Panc1 (cell line): Measurements from ENCODE around the gene ANKRD66. TPM values are rescaled to one million over a fixed set of nuclear protein-coding genes. Genes with fewer than 3 reads are reported as not detected.

Source experiments
- ATAC-seq: fragments of 200-7000 bp; cut with Tn5 transposase; 2 replicates; pipeline ENCODE4 v1.9.1; 2020; ENCODE audit warnings: mild to moderate bottlenecking, moderate library complexity
- BruUV-seq: library from RNA; stranded (reverse); fragments of 400-500 nt; replicated peaks from 2 replicates; lab custom pipeline; 2021; lab: Mats Ljungman, UMichigan
- CTCF ChIA-PET: fragments of 300-600 bp; sonication (Branson Sonifier 250); formaldehyde crosslinking; loops from one replicate; lab custom pipeline; 2022; ENCODE audit warnings: antibody characterized with exemption; lab: Charles Lee
- POLR2A ChIA-PET: fragments of 300-600 bp; sonication (Branson Sonifier 250); formaldehyde crosslinking; loops from one replicate; lab custom pipeline; 2022; ENCODE audit warnings: antibody characterized with exemption; lab: Charles Lee
- DNase-seq: peaks from one replicate; pipeline ENCODE4 v3.0.0-alpha.2; 2010; ENCODE audit warnings: low read depth, low spot score
- H3K27ac ChIP-seq: 2 replicates; pipeline ENCODE4 v1.5.1; 2011; ENCODE audit warnings: mild to moderate bottlenecking, low read length, inconsistent platforms
- H3K27me3 ChIP-seq: fragments of 200-500 bp; sonication (Bioruptor generic); 2 replicates; pipeline ENCODE4 v1.6.0; 2014; ENCODE audit warnings: low read length, inconsistent platforms; ENCODE audit not compliant: control insufficient read depth, insufficient read depth
- H3K36me3 ChIP-seq: fragments of 200-500 bp; sonication (Bioruptor generic); 2 replicates; pipeline ENCODE4 v1.5.1; 2014; ENCODE audit warnings: inconsistent platforms, mild to moderate bottlenecking, low read length, moderate library complexity; ENCODE audit not compliant: control insufficient read depth, insufficient read depth
- H3K4me1 ChIP-seq: 2 replicates; pipeline ENCODE4 v1.5.1; 2011; ENCODE audit warnings: inconsistent platforms, mild to moderate bottlenecking, low read length, moderate library complexity; ENCODE audit not compliant: control insufficient read depth, insufficient read depth
- H3K4me3 ChIP-seq, 2 experiments: 2 replicates each; pipeline ENCODE4 v1.5.1; 2011 to 2012; ENCODE audit warnings: low read depth in 2 of 2, low read length in 2 of 2, mild to moderate bottlenecking in 2 of 2, inconsistent platforms in 1 of 2, moderate library complexity in 1 of 2
- H3K9me3 ChIP-seq: fragments of 200-500 bp; sonication (Bioruptor generic); 2 replicates; pipeline ENCODE4 v1.5.1; 2014; ENCODE audit warnings: low read depth, mild to moderate bottlenecking, inconsistent platforms, low read length, moderate library complexity; ENCODE audit not compliant: control insufficient read depth, insufficient read depth
- POLR2AphosphoS5 ChIP-seq: IDR thresholded peaks from 2 replicates; pipeline ENCODE4 v1.6.1; 2012; ENCODE audit warnings: mild to moderate bottlenecking, low read depth, low read length, moderate library complexity
- SIN3A ChIP-seq: IDR thresholded peaks from 2 replicates; pipeline ENCODE4 v1.6.1; 2012; ENCODE audit warnings: low read depth, mild to moderate bottlenecking, low read length, moderate library complexity, borderline replicate concordance; ENCODE audit not compliant: insufficient read depth
- TCF7L2 ChIP-seq: IDR thresholded peaks from 2 replicates; pipeline ENCODE4 v1.6.1; 2011; ENCODE audit warnings: mild to moderate bottlenecking, low read depth, low read length, inconsistent platforms
- in situ Hi-C: cut with HindIII; loops from 2 replicates; pipeline ENCODE4 v1.10.0; 2016; ENCODE audit warnings: low sequenced_read_pairs, low pct_unique_long_range_greater_than_20kb
- intact Hi-C: fragments of 100-400 bp; cut with micrococcal nuclease; formaldehyde crosslinking; loops from one replicate; pipeline ENCODE4 v1.10.0; 2022; ENCODE audit not compliant: unreplicated experiment
- total RNA-seq: library from RNA; stranded (reverse); gene quantifications from one replicate; pipeline ENCODE4 v1.2.1, GENCODE V29; 2021; ENCODE audit not compliant: unreplicated experiment
- TF ChIP-seq, protein P1 (sequence below): fragments of 450-650 bp; IDR thresholded peaks from 2 replicates; pipeline ENCODE4 v1.5.1; 2017; ENCODE audit warnings: mild to moderate bottlenecking
- TF ChIP-seq, protein P2 (sequence below), 2 experiments: IDR thresholded peaks; 2 replicates each; pipeline ENCODE4 v1.6.1; 2011 to 2012; ENCODE audit warnings: low read depth in 2 of 2, control low read depth in 1 of 2, low read length in 1 of 2, mild to moderate bottlenecking in 1 of 2, moderate library complexity in 1 of 2; ENCODE audit not compliant: insufficient read depth in 1 of 2

The ANKRD66 gene
- total RNA-seq, 1 experiment from 2014 or later, result not detected

DNA sequence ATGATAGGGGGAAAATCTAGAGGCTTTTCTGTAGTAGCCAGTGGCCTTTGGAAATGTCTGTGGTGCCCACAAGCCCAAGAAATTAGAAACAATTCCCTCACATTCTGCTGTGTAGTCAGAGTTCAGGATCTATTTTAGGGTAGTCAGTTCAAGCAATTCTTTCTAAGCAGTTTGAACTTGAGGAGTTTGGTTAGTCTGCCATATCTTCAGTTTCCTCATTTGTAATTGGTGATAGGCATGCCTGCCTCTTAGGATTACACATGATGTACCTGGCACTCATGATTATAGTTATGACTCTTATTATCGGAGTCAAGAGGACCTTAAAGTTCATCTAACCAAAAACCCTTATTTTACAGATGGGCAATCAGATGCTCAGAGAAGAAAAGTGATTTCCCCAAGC is 25.3 kb downstream of the ANKRD66 start:
- ATAC-seq, result no peak
- H3K9me3 ChIP-seq, result no peaks in the 10 kb centered on the region
- no peaks in the 10 kb centered on the region for H3K4me1 ChIP-seq
- TF ChIP-seq, protein P1, sequence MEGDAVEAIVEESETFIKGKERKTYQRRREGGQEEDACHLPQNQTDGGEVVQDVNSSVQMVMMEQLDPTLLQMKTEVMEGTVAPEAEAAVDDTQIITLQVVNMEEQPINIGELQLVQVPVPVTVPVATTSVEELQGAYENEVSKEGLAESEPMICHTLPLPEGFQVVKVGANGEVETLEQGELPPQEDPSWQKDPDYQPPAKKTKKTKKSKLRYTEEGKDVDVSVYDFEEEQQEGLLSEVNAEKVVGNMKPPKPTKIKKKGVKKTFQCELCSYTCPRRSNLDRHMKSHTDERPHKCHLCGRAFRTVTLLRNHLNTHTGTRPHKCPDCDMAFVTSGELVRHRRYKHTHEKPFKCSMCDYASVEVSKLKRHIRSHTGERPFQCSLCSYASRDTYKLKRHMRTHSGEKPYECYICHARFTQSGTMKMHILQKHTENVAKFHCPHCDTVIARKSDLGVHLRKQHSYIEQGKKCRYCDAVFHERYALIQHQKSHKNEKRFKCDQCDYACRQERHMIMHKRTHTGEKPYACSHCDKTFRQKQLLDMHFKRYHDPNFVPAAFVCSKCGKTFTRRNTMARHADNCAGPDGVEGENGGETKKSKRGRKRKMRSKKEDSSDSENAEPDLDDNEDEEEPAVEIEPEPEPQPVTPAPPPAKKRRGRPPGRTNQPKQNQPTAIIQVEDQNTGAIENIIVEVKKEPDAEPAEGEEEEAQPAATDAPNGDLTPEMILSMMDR, result no peak
- no peak for TF ChIP-seq SIN3A
- no peak for TF ChIP-seq POLR2AphosphoS5
- TF ChIP-seq, protein P2, sequence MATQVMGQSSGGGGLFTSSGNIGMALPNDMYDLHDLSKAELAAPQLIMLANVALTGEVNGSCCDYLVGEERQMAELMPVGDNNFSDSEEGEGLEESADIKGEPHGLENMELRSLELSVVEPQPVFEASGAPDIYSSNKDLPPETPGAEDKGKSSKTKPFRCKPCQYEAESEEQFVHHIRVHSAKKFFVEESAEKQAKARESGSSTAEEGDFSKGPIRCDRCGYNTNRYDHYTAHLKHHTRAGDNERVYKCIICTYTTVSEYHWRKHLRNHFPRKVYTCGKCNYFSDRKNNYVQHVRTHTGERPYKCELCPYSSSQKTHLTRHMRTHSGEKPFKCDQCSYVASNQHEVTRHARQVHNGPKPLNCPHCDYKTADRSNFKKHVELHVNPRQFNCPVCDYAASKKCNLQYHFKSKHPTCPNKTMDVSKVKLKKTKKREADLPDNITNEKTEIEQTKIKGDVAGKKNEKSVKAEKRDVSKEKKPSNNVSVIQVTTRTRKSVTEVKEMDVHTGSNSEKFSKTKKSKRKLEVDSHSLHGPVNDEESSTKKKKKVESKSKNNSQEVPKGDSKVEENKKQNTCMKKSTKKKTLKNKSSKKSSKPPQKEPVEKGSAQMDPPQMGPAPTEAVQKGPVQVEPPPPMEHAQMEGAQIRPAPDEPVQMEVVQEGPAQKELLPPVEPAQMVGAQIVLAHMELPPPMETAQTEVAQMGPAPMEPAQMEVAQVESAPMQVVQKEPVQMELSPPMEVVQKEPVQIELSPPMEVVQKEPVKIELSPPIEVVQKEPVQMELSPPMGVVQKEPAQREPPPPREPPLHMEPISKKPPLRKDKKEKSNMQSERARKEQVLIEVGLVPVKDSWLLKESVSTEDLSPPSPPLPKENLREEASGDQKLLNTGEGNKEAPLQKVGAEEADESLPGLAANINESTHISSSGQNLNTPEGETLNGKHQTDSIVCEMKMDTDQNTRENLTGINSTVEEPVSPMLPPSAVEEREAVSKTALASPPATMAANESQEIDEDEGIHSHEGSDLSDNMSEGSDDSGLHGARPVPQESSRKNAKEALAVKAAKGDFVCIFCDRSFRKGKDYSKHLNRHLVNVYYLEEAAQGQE (IDR thresholded peaks at IDR 0.05; ENCODE audit: insufficient read depth in 1 of 2, low read depth in 2 of 2, low read length in 1 of 2), result no peak
- TF ChIP-seq TCF7L2, result no peak
- in situ Hi-C loops, result no loop called here
- H3K4me3 ChIP-seq, result no peak overlapping the region
- ChIA-PET POLR2A (no interaction called here), CTCF (no interaction called here)
- no peaks in the 10 kb centered on the region for H3K36me3 ChIP-seq
- H3K27ac ChIP-seq, result no peak overlapping the region
- H3K27me3 ChIP-seq, result no peaks in the 10 kb centered on the region
- BruUV-seq, result no TSS peak
- DNase-seq, result no peak
- intact Hi-C loops, result no loop called here

DNA sequence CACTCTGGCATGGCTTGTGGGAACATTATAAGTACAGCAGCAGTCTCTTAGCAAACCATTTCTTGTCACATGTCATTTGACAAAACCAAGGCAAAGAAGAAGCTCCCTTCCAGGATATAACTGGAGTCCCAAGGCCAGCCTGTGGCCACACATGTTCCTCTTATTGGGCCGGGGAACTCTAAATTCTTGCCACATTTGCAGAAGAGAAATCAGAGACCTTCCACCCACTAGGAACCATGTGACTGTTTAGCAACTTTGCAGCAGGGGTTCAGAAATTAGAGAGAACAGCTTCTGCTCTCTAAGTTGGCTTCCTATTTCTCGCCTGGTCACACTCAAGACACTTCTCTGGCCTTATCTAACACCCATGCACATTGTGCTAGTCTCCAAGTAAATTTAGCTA is 26.0 kb downstream of the ANKRD66 start:
- TF ChIP-seq, protein P1, result no peak
- TF ChIP-seq SIN3A, result no peak
- no peak for TF ChIP-seq TCF7L2
- TF ChIP-seq, protein P2 (IDR thresholded peaks at IDR 0.05; ENCODE audit: insufficient read depth in 1 of 2, low read depth in 2 of 2, low read length in 1 of 2), result no peak
- no peak for TF ChIP-seq POLR2AphosphoS5
- intact Hi-C loops, result no loop called here
- no peaks in the 10 kb centered on the region for H3K4me1 ChIP-seq
- no TSS peak for BruUV-seq
- ChIA-PET POLR2A (no interaction called here), CTCF (no interaction called here)
- no peak overlapping the region for H3K27ac ChIP-seq
- DNase-seq (no peak), ATAC-seq (no peak)
- in situ Hi-C loops, result no loop called here
- no peaks in the 10 kb centered on the region for H3K36me3 ChIP-seq
- no peak overlapping the region for H3K4me3 ChIP-seq
- H3K9me3 ChIP-seq, result no peaks in the 10 kb centered on the region
- H3K27me3 ChIP-seq, result no peaks in the 10 kb centered on the region
